Measurements from ENCODE around the gene TMEM11. TPM values are rescaled to one million over a fixed set of nuclear protein-coding genes. Genes with fewer than 3 reads are reported as not detected.
"Not testable (repeated sequence)": the region's sequence is repeated elsewhere in the genome, so short reads cannot be mapped to it uniquely, and the experiment has no call there.

Gene TMEM11
- polyA plus RNA-seq, 4 donors = 21.4 to 27.9 (median 24.3) TPM

DNA sequence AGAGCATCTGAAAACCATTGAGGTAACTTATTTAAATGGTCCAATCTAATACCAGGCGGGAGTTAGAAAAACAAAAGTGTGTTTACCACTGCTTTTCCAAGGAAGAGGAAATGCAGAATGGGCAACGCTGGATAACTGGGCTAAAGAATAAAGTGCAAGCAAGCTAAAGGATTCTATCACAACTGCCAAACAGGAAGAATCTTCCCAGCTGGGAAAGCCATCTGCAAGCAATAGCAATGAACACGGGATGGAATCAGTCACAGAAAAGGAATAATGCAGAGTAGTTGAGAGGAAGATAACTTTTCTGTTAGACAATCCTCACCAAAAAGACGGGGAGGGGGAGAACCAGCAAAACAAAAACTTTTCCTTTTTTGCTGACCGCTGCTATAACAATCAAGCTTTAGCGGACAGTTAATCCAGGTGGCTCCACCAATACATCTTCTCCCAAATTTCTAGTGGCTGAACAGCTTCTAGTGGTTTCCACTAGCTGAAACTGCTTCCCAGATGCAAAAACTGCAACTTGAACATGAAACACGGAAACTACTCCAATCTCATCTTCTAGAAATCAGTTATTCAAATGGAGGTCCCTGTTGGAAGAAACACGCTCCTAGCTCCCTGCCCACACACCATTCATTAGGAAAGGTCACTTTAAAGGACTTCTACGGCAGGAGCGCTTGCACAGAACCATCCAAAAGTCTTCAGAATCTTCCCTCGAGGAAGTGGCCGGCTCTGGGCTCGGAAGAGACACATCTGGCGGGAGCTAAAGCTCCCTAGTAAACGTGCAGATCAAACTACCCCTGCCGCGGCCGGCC, 929 bp downstream of the TMEM11 start:
- DNase-seq (ENCODE audit: low read depth in 4 of 4, low spot score in 2 of 4) = no peak

GRCh38 chr17:21211825-21212479, 2.0 kb downstream of the TMEM11 start:
- no peak for DNase-seq (ENCODE audit: low read depth in 4 of 4, low spot score in 2 of 4)

GRCh38 chr17:21210411-21211076, 3.4 kb downstream of the TMEM11 start:
- DNase-seq (ENCODE audit: low read depth in 4 of 4, low spot score in 2 of 4) = no peak

DNA sequence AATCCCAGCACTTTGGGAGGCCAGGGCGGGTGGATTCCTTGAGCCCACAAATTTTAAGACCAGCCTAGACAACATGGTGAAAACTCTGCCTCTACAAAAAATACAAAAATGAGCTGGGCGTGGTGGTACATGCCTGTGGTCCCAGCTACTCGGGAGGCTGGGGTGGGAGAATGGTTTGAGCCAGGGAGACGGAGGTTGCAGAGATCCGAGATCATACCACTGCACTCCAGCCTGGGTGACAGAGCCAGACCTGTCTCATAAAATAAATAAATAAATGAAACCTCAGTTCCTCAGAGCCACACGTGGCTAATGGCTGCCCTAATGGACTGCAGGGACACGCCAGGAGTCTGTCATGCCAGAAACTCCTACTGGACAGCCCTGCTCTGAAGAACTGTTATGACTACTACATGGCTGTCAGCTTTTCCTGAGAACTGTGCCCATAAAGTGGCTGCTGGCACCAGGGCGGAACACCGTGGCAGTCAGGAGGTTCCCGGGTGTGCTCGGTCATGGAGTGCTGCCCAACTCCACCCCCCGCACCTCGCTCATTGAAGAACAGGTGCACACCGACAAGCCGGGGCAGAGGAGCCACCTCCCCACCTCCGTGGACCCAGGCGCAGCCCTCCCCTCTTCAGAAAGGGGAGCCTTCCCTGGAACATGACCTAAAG, 4.3 kb downstream of the TMEM11 start:
- no peak for DNase-seq (ENCODE audit: low read depth in 4 of 4, low spot score in 2 of 4)

DNA sequence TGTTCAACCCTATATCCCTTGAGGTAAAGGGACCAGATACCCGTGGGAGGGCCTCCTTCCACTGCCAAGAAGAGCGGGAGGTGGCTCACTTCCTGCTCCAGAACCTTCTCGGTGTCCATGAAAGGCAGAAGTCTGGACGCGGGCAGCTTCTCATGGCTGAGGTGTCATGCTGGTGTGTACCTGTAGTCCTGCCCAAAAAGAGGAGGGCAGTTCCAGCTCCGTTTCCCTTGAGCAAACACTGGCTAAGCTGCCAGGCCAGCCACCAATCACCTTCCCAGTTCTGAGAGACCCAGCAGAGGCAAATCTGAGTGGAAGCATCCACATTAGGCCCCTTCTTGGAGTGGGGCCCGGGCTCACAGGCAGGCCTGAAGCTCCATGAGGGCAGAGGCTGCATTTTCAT, 5.6 kb downstream of the TMEM11 start:
- DNase-seq (ENCODE audit: low read depth in 4 of 4, low spot score in 2 of 4) = no peak

- no peak for DNase-seq (ENCODE audit: low read depth in 4 of 4, low spot score in 2 of 4)
Observed at GRCh38 chr17:21204935-21205334, 9.0 kb downstream of the TMEM11 start.

DNA sequence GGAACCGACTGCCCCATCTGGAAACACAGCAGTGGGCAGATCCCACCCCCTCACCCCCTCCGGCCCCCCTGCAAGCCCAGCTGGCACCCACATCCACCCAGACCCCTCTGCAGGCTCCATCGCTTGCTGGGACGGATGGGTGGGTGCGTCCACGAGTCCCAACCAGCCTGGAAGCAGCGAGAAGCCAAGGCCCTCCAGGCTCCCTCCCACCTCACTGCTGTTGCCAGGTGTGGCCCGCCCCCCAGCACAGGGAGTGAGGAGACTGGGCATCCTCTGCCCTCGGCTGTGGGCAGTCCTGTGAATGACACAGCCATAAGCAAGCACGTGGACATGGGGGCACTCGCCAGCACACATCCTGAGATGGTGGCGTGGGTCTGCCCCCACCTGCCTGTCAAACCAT, 11.4 kb downstream of the TMEM11 start:
- no peak for DNase-seq (ENCODE audit: low read depth in 4 of 4, low spot score in 2 of 4)

GRCh38 chr17:21201874-21202273, 12.1 kb downstream of the TMEM11 start:
- DNase-seq (ENCODE audit: low read depth in 4 of 4, low spot score in 2 of 4) = no peak

GRCh38 chr17:21201298-21201595, 12.7 kb downstream of the TMEM11 start:
- no peak for DNase-seq (ENCODE audit: low read depth in 4 of 4, low spot score in 2 of 4)

GRCh38 chr17:21200590-21201297, 13.2 kb downstream of the TMEM11 start:
- no peak for DNase-seq (ENCODE audit: low read depth in 4 of 4, low spot score in 2 of 4)

- DNase-seq (ENCODE audit: low read depth in 4 of 4, low spot score in 2 of 4) = no peak
Observed at GRCh38 chr17:21199856-21200255, 14.1 kb downstream of the TMEM11 start.

GRCh38 chr17:21199311-21199710, 14.7 kb downstream of the TMEM11 start:
- no peak for DNase-seq (ENCODE audit: low read depth in 4 of 4, low spot score in 2 of 4)

DNA sequence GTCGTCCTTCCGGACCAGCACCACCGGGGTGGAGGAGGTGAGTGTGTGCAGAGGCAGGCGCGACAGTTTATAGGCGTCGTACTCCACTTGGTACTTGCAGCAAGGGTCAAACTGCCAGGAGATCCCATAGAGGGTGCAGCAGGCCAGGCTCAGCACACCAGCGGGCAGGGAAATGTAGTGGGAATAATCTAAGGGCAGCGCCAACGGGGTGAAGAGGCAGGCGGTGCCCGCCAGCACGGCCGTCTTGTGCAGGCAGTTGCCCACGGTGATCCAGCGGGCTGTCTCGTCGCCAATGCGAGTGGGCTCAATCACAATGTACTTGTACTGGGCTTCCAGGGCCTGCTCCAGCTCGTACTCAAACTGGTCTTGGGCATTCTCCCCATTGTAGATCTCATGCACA, 15.6 kb downstream of the TMEM11 start:
- no peak for DNase-seq (ENCODE audit: low read depth in 4 of 4, low spot score in 2 of 4)

DNA sequence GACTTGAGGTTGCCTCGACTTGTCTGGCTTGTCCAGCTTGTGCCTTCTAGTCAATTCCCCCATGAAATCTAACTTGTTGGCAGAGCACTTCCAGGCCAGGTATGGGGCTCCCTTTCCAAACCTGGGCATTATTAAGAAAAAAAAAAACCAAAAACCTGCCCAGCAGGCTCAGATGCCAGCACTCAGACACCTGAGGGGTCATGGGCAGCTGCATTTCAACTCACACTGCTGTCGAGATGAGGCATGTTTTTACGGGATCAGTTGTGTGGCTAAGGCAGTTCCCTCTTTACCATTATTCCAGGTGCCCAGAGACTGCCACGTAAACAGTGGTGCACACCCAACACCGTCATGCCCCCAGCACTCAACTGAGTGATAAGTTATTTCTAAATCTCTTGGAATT, 17.8 kb downstream of the TMEM11 start:
- no peak for DNase-seq (ENCODE audit: low read depth in 4 of 4, low spot score in 2 of 4)

GRCh38 chr17:21194703-21195102, 19.3 kb downstream of the TMEM11 start:
- no peak for DNase-seq (ENCODE audit: low read depth in 4 of 4, low spot score in 2 of 4)

DNA sequence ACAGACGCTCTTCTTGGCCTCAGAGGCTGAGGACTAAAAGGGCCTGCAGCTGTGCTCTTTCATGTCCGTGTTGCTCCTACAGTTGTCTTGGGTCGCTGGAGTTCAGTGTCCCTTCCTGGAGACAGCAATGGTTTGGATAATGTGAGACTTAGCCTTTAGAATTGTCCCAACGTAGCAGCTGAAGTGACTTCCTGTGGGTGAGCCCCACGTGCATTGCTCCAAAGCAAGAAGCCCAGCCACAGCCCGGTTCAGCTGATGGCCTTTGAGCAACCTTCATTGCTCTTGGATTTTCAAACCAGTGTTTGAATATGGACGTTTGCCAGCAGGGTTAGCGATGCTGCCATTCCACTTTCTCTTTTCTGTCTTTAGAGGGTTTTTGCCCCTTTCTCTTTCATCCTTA, 19.7 kb downstream of the TMEM11 start:
- no peak for DNase-seq (ENCODE audit: low read depth in 4 of 4, low spot score in 2 of 4)

DNA sequence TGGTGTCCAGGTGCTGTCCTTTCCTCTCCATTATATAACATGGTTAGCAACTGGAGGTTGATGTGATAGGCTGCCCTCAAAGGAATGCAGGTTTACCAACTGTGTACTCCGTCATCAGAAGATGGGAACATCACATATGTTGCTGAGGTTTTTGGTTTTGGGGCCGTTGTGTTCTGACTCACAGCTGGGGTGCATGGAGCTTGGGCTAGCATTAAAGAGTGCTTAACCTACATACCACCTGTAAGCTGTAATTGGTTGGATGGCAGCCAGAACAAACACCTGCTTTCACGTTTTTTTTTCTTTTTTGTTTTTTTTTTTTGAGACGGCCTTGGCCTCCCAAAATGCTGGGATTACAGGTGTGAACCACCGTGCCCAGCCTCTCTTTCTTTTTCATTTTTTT, 20.9 kb downstream of the TMEM11 start:
- DNase-seq (ENCODE audit: low read depth in 4 of 4, low spot score in 2 of 4) = no peak

GRCh38 chr17:21192414-21192813, 21.5 kb downstream of the TMEM11 start:
- not testable (repeated sequence) for DNase-seq (ENCODE audit: low read depth in 4 of 4, low spot score in 2 of 4)

DNA sequence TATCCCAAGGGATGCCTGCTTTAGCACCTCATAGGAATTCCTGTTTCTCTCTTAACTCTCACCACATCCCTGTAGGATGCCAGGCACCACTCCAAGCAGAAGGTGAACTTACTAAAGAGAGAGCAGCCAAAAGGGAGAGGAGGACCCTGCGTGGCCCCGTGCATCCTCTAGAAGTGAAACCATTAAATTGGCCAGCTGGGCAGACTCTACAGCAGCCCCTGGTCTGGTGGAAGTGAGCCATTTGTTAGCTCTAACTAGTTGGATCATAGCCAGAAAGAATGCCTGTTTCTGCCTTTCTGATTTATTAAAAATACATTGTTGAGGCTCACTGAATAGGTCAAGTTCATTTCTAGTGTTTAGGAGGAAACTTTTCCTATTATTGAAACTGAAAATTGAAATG, 22.3 kb downstream of the TMEM11 start:
- DNase-seq (ENCODE audit: low read depth in 4 of 4, low spot score in 2 of 4) = no peak

DNA sequence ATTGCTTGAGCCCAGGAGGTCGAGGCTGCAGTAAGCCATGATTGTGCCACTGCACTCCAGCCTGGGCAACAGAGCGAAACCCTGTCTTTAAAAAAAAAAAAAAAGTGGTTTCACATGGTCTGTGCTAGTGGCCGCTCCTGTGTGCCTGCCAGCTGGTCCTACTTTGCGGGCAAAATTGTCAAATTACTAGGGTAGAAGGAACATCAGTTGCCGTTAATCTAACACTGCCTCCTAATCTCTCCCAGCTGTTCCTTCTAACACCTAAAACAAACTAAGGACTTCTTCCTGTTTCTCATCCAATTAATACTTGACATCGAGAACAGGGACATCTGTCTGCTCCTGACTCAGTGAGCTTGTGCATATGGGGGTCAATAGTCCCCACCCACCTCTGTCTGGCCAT, 23.9 kb downstream of the TMEM11 start:
- no peak for DNase-seq (ENCODE audit: low read depth in 4 of 4, low spot score in 2 of 4)

DNA sequence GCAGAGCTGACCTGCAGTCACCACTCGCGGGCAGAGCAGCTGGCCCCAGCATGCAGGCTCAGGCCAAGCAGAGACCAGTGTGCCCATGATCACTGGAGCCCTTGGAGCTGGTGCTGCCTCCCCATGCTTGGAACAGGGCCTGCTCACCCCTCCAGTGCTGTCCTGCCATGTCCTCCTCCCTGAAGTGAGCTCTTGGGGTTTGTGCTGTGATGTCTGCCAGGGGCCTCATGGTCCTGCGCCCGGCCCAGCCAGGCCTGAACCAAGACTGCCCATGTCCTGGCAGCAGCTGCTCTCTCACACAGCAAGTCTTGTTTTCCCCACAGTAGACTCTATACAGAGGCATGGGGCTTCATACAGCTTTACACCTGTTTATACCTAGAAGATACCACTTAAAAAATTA, 24.6 kb downstream of the TMEM11 start:
- no peak for DNase-seq (ENCODE audit: low read depth in 4 of 4, low spot score in 2 of 4)
